Measurements from ENCODE around the gene SMIM5.
A peak's percentile ranks its signal among the peaks of the same experiment; 100 is the strongest.

The SMIM5 gene

GRCh38 chr17:75640556-75641119 lies 7.4 kb downstream of the SMIM5 start:
- DNase-seq (ENCODE audit: low spot score), result no peak

DNA sequence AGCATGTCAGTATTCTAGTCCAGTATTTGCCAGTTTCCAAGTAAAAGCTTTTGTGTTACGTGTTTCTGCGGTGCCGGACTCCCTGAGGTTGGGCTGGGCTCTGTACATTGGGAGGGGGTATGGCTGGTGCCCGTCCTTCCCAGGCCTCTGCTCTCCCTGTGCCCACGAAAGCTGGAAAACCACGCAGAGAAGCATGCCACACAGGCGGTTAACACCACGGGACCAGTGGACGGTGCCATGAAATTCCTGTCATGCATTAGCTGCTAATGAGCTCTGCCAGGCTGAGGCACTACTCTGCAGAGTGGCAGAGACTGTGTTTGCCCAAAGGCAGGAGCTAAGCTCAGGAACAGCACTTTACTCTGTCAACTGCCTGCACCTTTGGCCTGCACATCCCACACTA lies 8.1 kb downstream of the SMIM5 start:
- no peak for DNase-seq (ENCODE audit: low spot score)

DNA sequence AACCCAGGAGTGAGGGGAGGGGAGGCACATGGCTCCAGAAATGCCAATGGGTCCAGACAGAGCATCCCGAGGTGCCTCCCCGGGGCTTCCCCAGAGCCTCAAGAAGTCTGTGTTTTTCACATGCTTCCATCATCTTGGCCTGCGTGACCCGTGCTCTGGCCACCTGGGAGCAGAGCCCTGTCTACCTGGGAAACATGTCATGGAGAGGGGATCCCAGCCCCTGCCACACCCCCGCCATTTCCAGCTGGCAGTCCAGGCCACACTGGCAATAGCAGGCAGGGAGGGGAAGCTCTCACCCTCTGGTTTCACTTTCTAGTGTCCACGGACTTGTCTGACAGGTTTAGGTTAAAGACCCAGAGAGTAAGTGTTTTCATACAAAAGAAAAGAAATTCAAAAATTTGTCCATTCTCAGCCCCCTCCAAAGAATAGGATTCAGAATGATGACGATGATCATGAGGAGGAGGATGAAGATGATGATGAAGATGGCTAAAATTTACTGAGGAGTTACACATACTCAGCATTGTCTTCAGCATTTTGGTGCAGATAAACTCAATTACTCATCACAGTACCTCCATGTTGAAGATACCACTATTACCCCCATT lies 9.0 kb downstream of the SMIM5 start:
- no peak for DNase-seq (ENCODE audit: low spot score)

DNA sequence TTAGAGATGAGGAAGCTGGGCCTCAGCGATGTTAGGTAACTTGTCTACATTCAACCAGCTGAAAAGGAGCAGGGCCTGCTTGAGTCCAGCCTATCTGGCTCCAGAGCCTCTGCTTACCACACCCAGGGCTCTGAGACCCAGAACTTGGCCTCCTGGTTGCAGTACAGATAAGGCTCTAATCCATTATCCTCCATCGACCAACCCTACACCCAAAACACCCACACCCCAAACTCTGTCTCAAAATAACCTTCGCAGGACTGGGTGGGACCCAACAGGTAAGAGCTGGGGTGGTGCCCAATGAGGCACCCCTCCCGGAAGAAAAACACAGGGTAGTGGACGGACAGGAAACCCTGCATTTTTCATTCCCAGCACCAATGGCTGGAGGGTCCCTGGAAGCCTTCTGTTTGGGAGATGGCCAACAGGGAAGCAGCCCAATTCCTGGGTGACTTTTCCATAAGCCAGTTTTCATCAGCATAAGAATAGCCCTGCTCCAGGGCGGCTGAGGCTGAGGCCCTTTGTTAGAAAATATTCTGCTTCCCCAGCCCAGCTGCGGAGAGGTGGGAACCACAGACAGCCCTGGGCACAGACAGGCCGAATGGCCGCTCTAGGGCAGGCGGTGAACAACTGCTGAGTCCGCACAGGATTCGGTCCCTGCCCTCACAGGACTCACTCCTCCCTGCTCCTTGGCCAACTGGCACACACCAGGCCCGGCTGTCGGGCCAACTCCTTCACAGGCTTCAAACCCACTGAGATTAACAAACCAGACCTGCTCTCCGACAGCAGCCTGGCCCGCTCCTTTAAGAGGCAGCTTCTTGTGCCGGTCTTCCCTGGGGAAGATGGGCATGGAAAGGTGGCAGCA lies 9.8 kb downstream of the SMIM5 start:
- no peak for DNase-seq (ENCODE audit: low spot score)

DNA sequence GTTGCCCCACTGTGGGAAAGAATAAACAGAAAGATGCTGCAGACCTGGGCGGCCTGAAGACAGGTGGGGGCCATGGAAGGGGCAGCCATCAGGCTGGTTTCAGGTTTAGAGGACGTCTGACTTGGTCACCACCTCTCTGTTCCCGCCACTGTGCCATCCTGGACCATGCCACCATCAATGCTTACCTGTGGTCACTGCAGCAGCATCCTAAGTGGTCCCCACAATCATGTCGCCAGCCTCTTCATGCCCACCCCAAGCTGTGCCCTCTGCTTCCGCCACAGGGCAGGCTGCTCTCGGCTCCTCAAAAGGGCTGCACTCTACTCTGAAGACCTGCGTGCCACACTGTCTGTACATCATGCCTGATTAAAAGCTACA lies 10.4 kb downstream of the SMIM5 start:
- DNase-seq (ENCODE audit: low spot score), result no peak

GRCh38 chr17:75645501-75645888 lies 12.3 kb downstream of the SMIM5 start:
- DNase-seq (ENCODE audit: low spot score), result no peak

DNA sequence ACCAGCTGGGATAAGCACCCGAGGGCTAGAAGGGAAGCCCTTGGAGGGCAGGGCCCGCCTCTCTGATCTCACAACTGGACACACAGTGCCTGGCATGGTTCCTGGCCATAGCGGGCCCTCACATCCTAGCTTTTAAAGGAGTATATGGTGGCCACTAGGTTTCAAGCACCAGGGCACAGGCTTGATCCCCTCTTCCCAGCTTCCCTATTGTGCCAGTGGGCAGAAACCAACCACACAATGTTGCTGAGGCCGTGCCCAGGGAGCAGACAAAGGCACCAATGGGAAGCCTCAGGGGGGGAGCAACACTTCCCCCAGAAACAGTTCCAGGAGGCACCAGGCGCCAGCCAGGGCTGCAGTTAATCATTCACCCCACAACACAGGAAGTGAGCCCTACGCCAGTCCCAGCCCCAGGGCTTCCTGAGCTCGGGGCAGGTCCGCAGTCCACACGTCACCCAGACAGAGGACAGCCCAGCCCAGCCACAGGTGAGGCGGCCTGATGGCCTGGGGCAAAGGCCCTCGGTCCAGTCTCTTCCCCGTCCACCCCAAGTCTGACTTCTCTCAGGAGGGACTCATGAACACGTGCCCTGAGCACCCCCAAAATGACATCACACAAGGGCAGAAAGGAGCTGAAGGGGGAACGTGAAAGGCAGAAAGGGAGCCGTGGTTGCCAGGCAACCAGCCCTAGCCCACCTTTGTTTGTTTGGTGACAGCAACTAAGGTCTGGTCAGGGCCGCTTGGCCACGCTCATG lies 12.8 kb downstream of the SMIM5 start:
- no peak for DNase-seq (ENCODE audit: low spot score)

DNA sequence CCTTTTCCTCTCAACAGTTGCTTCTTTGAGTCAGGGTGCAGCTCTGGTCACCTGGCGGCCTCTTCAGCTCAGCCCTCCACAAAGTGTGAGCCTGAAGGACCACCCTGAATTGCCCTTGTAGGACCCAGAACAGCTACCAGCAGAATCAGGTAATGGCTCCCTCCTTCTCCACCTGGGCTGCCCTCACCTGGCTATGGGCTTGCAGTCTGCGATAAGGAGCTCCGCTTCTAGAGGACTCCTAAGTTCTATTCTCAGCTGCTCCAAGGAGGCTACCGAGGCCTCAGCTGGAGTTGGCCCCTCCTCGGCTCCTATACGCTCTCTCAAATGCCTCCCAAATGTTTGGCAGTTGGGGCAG lies 13.4 kb downstream of the SMIM5 start:
- DNase-seq (ENCODE audit: low spot score), result no peak

GRCh38 chr17:75647061-75647460 lies 13.8 kb downstream of the SMIM5 start:
- DNase-seq (ENCODE audit: low spot score), result no peak

DNA sequence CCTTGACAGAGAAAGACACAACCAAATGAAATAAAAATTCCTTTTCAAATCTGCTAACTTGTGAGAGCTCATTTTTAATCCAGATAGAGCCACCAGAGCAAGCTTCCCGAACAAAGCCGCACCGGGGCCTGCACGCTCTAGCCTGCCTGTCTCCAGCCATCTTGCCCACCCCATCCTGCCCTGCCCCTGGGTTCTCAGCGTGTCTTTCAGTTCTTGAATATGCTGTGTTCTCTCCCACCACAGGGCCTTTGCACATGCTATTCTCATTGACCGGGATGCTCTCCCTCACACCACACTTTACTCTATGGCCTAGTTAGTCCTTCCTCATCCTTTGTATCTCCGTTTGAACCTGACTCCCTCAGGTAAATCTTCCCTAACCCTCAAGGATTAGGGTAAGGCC lies 14.7 kb downstream of the SMIM5 start:
- no peak for DNase-seq (ENCODE audit: low spot score)

DNA sequence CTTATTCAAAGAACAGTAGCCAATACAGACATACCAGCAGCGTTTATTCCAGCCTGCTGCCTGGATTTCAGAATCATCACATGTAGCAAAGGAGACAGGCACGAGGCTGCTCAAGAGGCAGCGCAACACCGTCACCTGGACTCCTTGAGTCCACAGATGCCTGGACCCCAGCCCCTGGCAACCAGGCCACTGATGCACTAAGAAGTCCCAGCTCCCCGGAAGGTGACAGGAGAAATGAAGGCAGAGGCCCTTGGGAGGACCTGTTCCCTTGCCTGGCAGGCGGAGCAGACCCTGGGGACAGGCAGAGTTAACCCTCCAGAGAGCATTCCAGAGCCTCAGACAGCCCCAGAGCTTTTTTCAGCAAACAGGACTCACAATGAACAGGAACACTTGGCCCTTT lies 16.5 kb downstream of the SMIM5 start:
- DNase-seq (ENCODE audit: low spot score), result no peak

DNA sequence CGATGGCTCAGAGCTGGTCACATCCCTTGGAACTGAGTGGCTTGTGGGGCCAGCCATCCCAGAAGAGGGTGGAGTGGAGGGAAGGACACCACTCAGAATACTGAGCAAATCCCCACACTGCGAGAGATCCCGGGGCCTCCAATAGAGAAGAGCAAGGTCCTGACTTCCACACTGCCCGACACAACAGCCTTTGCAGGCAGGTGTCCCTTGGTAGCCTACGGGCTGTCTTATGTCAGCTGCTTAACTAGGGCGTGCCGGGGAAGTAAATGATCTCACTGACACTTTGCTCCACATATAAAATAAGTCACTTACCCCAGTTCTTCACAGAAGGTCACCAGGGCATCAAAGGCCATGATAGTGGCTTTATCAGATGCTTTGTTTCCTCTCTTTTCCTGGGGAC lies 17.6 kb downstream of the SMIM5 start:
- DNase-seq (ENCODE audit: low spot score), result no peak

- no peak for DNase-seq (ENCODE audit: low spot score)
Measured at GRCh38 chr17:75652341-75652740, 19.1 kb downstream of the SMIM5 start.

- no peak for DNase-seq (ENCODE audit: low spot score)
Measured at GRCh38 chr17:75652934-75653549, 19.8 kb downstream of the SMIM5 start.

DNA sequence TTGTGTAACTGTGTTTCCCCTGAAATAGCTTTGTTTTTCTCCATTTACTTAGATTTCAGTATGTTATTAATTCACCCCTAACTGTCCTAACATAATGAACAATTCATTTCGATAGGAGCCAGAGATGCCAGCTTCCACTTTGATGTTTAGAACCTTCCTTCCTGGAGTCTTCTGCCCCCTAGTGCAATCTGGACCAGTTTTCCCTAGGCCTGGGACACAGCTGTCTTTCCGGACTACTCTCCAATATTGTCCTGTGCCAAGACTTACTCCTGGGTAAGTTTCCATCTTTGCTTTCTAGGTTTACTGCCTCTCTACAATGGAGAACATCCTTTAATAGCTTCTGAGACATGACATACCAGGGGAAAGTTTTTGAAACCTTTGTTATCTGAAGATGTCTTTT lies 20.9 kb downstream of the SMIM5 start:
- no peak for DNase-seq (ENCODE audit: low spot score)

DNA sequence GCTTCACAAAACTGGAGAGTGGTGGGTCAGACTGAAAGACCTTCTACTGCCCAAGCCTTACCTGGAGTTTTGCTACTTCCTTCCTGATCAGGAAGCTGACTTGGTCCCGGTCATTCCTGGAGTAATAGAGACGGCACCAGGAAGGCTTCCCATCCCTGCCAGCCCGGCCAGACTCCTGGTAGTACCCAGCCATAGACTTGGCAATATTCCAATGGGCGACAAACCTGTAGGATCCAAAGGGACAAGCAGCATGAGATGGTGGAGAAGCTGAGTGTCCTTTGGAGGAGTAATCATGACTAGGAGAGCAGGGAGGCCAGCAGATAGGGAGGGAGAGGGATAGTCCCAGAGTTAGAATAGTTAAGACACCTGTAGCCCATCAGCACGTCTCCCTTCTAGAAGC lies 25.0 kb downstream of the SMIM5 start:
- DNase-seq (ENCODE audit: low spot score), result no peak

DNA sequence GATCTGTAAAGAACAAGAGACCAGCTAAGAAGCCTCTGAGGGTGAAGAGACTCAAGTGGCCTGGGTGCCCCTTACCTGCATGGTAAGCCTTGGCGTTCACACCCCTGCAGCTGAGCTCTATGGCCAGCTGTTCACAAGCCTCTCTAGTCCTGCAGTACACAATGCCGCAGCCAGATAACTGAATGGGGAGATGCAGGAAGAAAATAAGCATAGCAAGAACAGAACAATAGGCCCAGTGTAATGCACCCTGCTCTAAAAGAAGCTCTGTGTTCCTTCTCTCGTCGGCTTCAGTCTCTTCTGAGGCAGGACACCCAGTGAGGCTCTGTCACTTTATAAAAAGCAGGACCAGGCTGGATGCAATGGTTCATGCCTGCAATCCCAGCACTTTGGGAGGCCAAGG lies 28.3 kb downstream of the SMIM5 start:
- DNase-seq (ENCODE audit: low spot score), result no peak

- no peak for DNase-seq (ENCODE audit: low spot score)
Measured at GRCh38 chr17:75662511-75662910, 29.3 kb downstream of the SMIM5 start.

DNA sequence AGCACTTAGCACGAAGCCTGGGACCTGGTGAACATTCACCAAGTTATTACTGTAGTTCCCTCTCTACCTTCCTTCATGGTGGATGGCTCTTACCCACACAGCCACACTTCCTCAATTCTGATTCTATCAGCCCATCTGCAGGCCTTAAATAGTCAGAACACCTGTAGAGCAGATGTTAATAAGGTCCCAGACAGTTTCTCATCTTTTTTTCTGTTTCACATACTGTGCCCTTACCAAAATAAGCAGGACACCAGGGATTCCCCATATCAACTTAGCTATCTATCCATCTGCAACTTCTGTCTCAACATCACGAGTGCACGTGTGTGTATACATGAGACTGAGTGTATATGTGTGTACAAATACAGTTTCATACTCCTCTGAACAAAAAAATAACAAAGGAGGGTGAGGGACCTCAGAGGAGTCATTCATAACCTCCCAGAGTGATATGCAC lies 30.9 kb downstream of the SMIM5 start:
- no peak for DNase-seq (ENCODE audit: low spot score)

GRCh38 chr17:75665981-75666380 lies 32.7 kb downstream of the SMIM5 start:
- DNase-seq (ENCODE audit: low spot score), result no peak

- DNase-seq (ENCODE audit: low spot score), result peak; percentile 96
Measured at GRCh38 chr17:75666959-75667790, 33.9 kb downstream of the SMIM5 start, which contains the start of the genes RECQL5 and SAP30BP. Gene RECQL5, minus strand, starts transcription at chr17:75667154. Its CDS starts 597 bp downstream, at chr17:75666557. Gene SAP30BP, plus strand, starts transcription at chr17:75667338. Its CDS starts 35 bp downstream, at chr17:75667373.

All from CD4-positive, alpha-beta T cell treated with Interleukin-6 at 100 ng/mL for 8 hours (primary cell).